GM18526 (cell line): ENCODE results near the gene COL2A1.

Source experiments
- POLR2A ChIP-seq: IDR thresholded peaks from 3 replicates; pipeline ENCODE4 v1.6.1; 2011; ENCODE audit not compliant: insufficient read length; ENCODE audit errors: extremely low read depth

COL2A1 gene

GRCh38 chr12:48021485-48022179, 17.4 kb upstream of the COL2A1 start:
- no peak for TF ChIP-seq POLR2A

DNA sequence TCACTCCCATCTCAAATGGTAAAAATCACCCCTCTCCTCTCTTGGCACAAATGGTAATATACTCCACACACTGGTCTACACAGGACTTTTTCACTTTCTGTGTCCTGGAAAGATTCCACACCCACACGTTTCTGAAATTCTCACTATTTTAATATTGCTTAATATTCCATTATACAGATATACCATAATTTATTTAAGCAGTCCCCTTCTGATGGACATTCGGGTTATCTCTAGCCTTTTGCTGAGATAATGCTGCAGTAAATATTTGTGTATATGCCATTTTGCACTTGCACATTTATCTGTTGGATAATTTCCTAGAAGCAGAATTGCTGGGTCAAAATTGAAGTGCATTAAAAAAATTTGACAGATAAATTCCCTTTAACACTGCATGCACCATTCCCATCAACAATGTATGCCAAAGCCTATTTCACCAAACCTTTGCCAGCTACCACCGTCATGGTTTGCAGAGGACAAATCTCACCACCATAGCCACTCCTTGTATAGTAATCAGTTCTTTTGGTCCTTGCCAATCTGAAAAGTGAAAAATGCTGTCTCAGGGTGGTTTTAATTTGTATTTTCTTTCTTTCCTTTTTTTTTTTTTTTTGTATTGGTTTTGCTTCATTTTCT, 15.5 kb upstream of the COL2A1 start:
- no peak for TF ChIP-seq POLR2A

- TF ChIP-seq POLR2A = no peak
Observed at GRCh38 chr12:48018618-48018995, 14.3 kb upstream of the COL2A1 start.

- TF ChIP-seq POLR2A = no peak
Observed at GRCh38 chr12:48017921-48018617, 13.8 kb upstream of the COL2A1 start.

DNA sequence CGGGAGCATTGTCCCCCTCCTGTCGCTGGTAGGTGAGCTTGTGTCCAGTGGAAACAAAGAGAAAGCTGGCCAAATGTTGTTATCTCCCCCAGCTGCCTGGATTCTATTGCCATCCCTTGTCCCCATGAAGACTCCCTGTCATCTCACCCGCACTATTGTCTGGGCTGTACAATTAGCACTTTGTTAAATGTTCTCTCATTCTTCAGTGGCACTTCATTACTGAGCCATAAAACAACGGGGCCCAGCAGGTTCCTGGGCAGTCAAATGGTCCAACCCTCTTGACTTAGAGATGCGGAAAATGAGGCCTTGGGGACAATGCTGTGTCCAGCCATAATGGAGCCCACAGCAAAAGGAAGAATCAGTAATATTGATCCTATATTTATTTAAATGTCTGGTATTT, 13.2 kb upstream of the COL2A1 start:
- no peak for TF ChIP-seq POLR2A

DNA sequence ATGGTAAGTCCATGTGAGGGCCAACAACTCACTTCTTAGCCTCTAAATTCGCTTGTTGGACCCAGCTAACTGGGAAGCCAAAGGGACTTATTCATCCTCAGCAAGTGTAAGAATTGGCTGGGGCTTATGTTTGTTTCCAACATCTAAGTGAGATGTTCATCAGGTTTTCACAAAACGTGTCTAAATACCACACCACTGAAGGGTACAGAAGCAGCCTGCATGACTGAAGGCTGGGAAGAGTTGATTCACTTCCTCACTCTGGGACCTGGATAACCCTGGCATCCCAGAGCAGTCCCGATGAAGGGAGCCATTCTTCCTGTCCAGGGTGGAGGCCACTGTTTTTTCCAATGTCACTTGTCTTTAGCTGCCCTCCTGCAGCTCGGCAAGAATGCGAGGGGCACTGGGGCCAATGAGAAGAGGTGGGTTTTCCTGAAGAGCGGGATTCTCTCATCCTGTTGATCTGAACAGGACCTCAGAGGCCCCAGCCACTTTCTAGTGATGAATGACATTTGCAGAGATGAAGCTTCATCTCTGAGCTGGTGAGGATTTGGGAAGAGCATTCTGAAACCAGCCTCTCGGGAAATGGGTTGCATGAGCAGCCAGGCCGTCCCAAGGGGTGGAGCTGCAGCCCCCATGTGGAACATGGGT, 12.2 kb upstream of the COL2A1 start:
- no peak for TF ChIP-seq POLR2A

GRCh38 chr12:48015954-48016353, 11.7 kb upstream of the COL2A1 start:
- no peak for TF ChIP-seq POLR2A

GRCh38 chr12:48015129-48015528, 10.9 kb upstream of the COL2A1 start:
- no peak for TF ChIP-seq POLR2A

DNA sequence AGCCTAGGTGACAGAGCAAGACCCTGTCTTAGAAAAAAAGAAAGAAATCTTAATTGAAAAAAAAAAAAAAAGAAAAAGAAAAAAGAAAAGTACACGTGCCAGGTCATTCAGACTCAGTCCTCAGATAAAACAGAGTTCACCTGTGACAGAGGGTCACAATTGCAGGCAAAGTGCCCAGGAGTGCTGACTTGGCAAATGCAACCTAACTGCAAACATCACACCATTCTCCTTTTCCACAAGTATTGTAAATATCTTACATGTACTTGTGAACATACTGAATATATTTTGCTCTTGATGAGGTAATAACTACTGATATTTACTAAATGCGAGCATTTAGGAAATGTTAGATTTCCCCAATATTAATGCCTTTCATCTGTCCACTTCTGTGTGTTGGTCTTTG, 9.0 kb upstream of the COL2A1 start:
- TF ChIP-seq POLR2A = no peak

DNA sequence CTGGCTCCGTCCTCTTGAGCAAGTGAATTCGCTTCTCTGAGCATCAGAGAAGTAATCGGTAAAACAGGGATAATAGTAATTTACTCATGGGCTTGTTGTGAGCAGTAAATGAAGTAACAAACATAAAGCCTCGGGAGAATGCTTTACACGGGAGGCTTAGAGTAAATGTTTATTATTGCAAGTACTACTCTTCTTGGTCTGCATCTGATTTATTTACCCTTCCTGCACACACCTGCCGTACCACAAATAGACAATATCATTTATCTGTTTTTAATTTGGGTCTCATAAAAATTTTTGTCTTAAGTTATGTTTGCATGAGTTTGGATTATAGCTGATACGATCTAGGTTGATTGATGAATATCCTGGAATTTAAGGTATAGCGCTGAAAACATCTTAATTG, 7.8 kb upstream of the COL2A1 start:
- TF ChIP-seq POLR2A = no peak

GRCh38 chr12:48010366-48010970, 6.2 kb upstream of the COL2A1 start:
- TF ChIP-seq POLR2A = no peak

- TF ChIP-seq POLR2A = no peak
Observed at GRCh38 chr12:48009471-48009870, 5.2 kb upstream of the COL2A1 start.

- no peak for TF ChIP-seq POLR2A
Observed at GRCh38 chr12:48008950-48009349, 4.7 kb upstream of the COL2A1 start.

- no peak for TF ChIP-seq POLR2A
Observed at GRCh38 chr12:48008349-48008748, 4.1 kb upstream of the COL2A1 start.

GRCh38 chr12:48007206-48007605, 2.9 kb upstream of the COL2A1 start:
- no peak for TF ChIP-seq POLR2A

DNA sequence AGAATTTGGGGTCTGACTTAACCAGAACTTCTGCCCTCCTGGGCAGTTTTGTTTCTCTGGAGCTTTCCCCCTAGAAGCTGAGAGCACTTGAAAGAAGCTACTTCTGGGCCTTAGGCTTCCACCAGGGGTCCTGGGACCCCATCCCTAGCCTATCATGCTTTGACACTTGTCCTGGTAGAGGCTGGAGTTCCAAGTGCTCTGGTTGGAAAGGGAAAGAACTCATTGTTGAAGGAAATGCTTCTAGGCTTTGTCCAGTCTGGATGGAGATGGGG, 1.4 kb upstream of the COL2A1 start:
- TF ChIP-seq POLR2A = no peak
